Adrenal gland (tissue), 12 donors: ENCODE measurements around the gene DFFB. TPM values are rescaled to one million over a fixed set of nuclear protein-coding genes. Genes with fewer than 3 reads are reported as not detected.

Experiments
- DNase-seq, 7 donors: peaks; one replicate each; pipeline ENCODE4 v3.0.0-alpha.2; 2019 to 2020
- H3K27ac ChIP-seq, 5 donors: fragments of 200-600 bp; sonication (generic) in 4 of 5; 1 replicate in 3 of 5; 2 replicates in 2 of 5; pipeline versions ENCODE4 v1.5.1 to v1.8.0; 2016 to 2020; ENCODE audit warnings: mild to moderate bottlenecking in 1 of 5
- H3K27me3 ChIP-seq: fragments of 200-600 bp; 2 replicates; pipeline ENCODE4 v1.8.0; 2021
- H3K36me3 ChIP-seq, 2 donors: fragments of 200-600 bp; replicated peaks in 1 of 2; 1 replicate in 1 of 2; 2 replicates in 1 of 2; pipeline versions ENCODE4 v1.5.1 to v1.8.0; 2018 to 2022
- H3K4me1 ChIP-seq, 2 donors: fragments of 200-600 bp; replicated peaks in 1 of 2; 1 replicate in 1 of 2; 2 replicates in 1 of 2; pipeline versions ENCODE4 v1.5.1 to v1.8.0; 2018 to 2021
- H3K4me3 ChIP-seq, 4 donors: fragments of 200-600 bp; sonication (generic) in 3 of 4; one replicate each; pipeline ENCODE4 v1.5.1; 2016 to 2018
- H3K9me3 ChIP-seq, 3 donors: fragments of 200-600 bp; sonication (generic) in 1 of 3; replicated peaks in 1 of 3; 1 replicate in 2 of 3; 2 replicates in 1 of 3; pipeline versions ENCODE4 v1.5.1 to v1.8.0; 2016 to 2021
- CTCF ChIP-seq, 6 experiments: fragments of 450-650 bp in 4 of 6; fragments of 200-600 bp in 2 of 6; sonication (generic) in 1 of 6; IDR thresholded peaks; 1 replicate in 5 of 6; 2 replicates in 1 of 6; pipeline versions ENCODE4 v1.5.1 to v1.8.0; 2016 to 2021; ENCODE audit warnings: antibody characterized with exemption in 6 of 6, mild to moderate bottlenecking in 2 of 6, moderate library complexity in 1 of 6
- POLR2A ChIP-seq, 2 donors: fragments of 450-650 bp; IDR thresholded peaks; one replicate each; pipeline ENCODE4 v1.6.1; 2017; ENCODE audit warnings: antibody characterized with exemption in 2 of 2, mild to moderate bottlenecking in 2 of 2, moderate library complexity in 1 of 2
- WGBS, 4 donors: extraction: QIAGEN DNeasy Blood & Tissue Kit in 2 of 4; methylation state at CpG; one replicate each; pipeline versions ENCODE4 v1.1.5 to v1.1.7; 2013 to 2017; 5-methylcytosine and 5-hydroxymethylcytosine counted together
- intact Hi-C, 2 donors: fragments of 100-400 bp; cut with DNase I; formaldehyde crosslinking; loops; one replicate each; pipeline versions ENCODE4 v1.14.1 to v1.15.0; 2022 to 2023
- polyA plus RNA-seq, 3 donors: library from polyadenylated mRNA; stranded (reverse); fragments of 200-250 nt in 2 of 3; fragments of 350-450 nt in 1 of 3; fragmentation: Illumina TruSeq in 1 of 3; extraction: RNeasy Lipid Tissue Mini Kit (QIAGEN cat#74804) in 1 of 3; gene quantifications; one replicate each; pipeline ENCODE4 v1.2.3, GENCODE V29; 2013 to 2014
- total RNA-seq, 9 donors: library from RNA; depleted of rRNA in 4 of 9; stranded (reverse); fragments of >200 nt in 4 of 9; fragments of 120-200 nt in 1 of 9; fragmentation: NEBNext Ultra II Directional in 1 of 9; extraction: Animal tissue kit (Norgen Biotek cat#: 25700) in 1 of 9; gene quantifications; one replicate each; pipeline versions ENCODE4 v1.1.0 to v1.2.4, GENCODE V29; 2013 to 2023
- donor health status: healthy with polysubstance abuse.
- donor health status: Bipolar disorder and iron deficiency.
- donor health status: DM: yes; HTN: yes; CAD: no.
- donor health status: DM: no; HTN: no; CAD: no.
- donor health status: DM: no; HTN: no; CAD: no.
- donor health status: DM: yes; HTN: yes; CAD: no.

Gene DFFB
- total and polyA plus RNA-seq, 12 donors = 1.8 to 13.4 (median 5.2) TPM

GRCh38 chr1:3921765-3922164 lies 64.5 kb downstream of the DFFB start:
- H3K4me1 ChIP-seq = no peaks in the 10 kb centered on the region
- WGBS, 4 donors = 67 to 74% (median 70%) methylated on average over 8 of the region's 8 CpGs
- H3K36me3 ChIP-seq = no peaks in the 10 kb centered on the region
- H3K27me3 ChIP-seq = no peaks in the 10 kb centered on the region
- H3K27ac ChIP-seq = no peak overlapping the region
- intact Hi-C loops = no loop called here
- no peak for TF ChIP-seq POLR2A (IDR thresholded peaks at IDR 0.05)
- no peak for TF ChIP-seq CTCF (IDR thresholded peaks at IDR 0.05)
- no peak overlapping the region for H3K4me3 ChIP-seq
- DNase-seq = no peak
- H3K9me3 ChIP-seq = no peaks in the 10 kb centered on the region

GRCh38 chr1:3922201-3922725 lies 65.0 kb downstream of the DFFB start:
- Histone ChIP-seq H3K9me3 (no peaks in the 10 kb centered on the region), H3K4me1 (no peaks in the 10 kb centered on the region), H3K4me3 (no peak overlapping the region), H3K36me3 (no peaks in the 10 kb centered on the region), H3K27me3 (no peaks in the 10 kb centered on the region), H3K27ac (no peak overlapping the region)
- TF ChIP-seq POLR2A (IDR thresholded peaks at IDR 0.05) = no peak
- TF ChIP-seq CTCF (IDR thresholded peaks at IDR 0.05) = no peak
- no peak for DNase-seq
- WGBS, 4 donors = 78 to 86% (median 82%) methylated on average over 6 of the region's 6 CpGs
- intact Hi-C loops = no loop called here

GRCh38 chr1:3922851-3923250 lies 65.6 kb downstream of the DFFB start:
- H3K27me3 ChIP-seq = no peaks in the 10 kb centered on the region
- no peaks in the 10 kb centered on the region for H3K9me3 ChIP-seq
- H3K4me1 ChIP-seq = no peaks in the 10 kb centered on the region
- WGBS, 4 donors = 53 to 69% (median 56%) methylated on average over 6 of the region's 6 CpGs
- H3K4me3 ChIP-seq = no peak overlapping the region
- H3K36me3 ChIP-seq = no peaks in the 10 kb centered on the region
- no peak for DNase-seq
- no peak for TF ChIP-seq POLR2A (IDR thresholded peaks at IDR 0.05)
- no peak for TF ChIP-seq CTCF (IDR thresholded peaks at IDR 0.05)
- H3K27ac ChIP-seq = no peak overlapping the region
- intact Hi-C loops = no loop called here

GRCh38 chr1:3923378-3924185 lies 66.3 kb downstream of the DFFB start:
- no peak for DNase-seq
- 78 to 80% (median 80%) methylated on average over 19 to 25 of the region's 25 CpGs for WGBS, 4 donors

More at GRCh38 chr1:3923378-3924185, 66.3 kb downstream of the DFFB start:
- no peak overlapping the region for H3K4me3 ChIP-seq
- no peak for TF ChIP-seq CTCF (IDR thresholded peaks at IDR 0.05)
- TF ChIP-seq POLR2A (IDR thresholded peaks at IDR 0.05) = no peak
- H3K27me3 ChIP-seq = no peaks in the 10 kb centered on the region
- no peaks in the 10 kb centered on the region for H3K4me1 ChIP-seq
- no peaks in the 10 kb centered on the region for H3K36me3 ChIP-seq
- intact Hi-C loops = no loop called here
- no peak overlapping the region for H3K27ac ChIP-seq
- no peaks in the 10 kb centered on the region for H3K9me3 ChIP-seq
